ENCODE measurements around the gene ZNF385A. TPM values are rescaled to one million over a fixed set of nuclear protein-coding genes. Genes with fewer than 3 reads are reported as not detected.
A peak's percentile ranks its signal among the peaks of the same experiment; 100 is the strongest.

Gene ZNF385A
- total and polyA plus RNA-seq, 2 of the 13 experiments (the other 11 are each of a cell fraction or from before 2014, with no cell fraction given), result 0.44 to 0.67 TPM

DNA sequence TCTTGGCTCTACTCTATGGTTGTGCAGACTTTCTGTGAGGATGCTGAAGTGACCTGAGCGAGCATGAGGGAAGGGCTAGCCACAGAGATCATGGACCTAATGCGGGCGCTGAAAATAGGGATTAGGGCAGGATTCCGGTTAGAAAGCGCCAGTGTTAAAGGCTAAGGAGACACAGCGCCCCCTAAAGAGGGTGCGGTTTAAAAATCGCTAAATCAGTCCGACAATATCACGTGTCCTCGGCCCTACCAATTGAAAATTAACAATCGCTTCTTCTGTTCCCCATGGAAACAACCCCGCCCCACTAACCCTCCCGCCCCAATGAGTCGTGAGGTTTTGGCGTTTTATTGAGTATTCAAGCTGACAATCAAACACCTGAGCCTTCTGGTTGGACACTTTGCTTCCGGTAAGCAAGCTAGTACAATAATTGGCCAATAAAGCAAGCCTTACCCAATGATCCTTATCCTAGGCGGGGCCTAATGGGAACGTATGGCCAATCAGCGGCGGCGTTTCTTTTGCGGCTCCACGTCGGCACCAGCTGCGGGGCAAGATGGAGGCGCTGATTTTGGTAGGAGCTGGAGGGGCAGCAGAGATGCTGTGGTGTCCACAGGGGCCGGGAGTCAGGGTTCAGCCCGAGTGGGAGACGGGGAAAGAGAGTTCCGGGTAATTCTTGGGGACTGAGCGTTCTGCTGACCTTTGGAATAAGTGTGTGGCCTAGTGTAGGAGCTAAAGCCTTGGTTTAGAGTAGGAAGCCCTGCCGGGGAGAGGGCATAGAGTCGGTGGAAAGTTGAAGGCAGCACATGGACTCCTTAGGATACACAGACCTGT lies 59.7 kb downstream of the ZNF385A start, which contains the start of gene COPZ1 (continued):
- TF ChIP-seq, protein P1, sequence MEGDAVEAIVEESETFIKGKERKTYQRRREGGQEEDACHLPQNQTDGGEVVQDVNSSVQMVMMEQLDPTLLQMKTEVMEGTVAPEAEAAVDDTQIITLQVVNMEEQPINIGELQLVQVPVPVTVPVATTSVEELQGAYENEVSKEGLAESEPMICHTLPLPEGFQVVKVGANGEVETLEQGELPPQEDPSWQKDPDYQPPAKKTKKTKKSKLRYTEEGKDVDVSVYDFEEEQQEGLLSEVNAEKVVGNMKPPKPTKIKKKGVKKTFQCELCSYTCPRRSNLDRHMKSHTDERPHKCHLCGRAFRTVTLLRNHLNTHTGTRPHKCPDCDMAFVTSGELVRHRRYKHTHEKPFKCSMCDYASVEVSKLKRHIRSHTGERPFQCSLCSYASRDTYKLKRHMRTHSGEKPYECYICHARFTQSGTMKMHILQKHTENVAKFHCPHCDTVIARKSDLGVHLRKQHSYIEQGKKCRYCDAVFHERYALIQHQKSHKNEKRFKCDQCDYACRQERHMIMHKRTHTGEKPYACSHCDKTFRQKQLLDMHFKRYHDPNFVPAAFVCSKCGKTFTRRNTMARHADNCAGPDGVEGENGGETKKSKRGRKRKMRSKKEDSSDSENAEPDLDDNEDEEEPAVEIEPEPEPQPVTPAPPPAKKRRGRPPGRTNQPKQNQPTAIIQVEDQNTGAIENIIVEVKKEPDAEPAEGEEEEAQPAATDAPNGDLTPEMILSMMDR (CRISPR knock-in tag; IDR thresholded peaks at IDR 0.05), result peak; percentile 90
- TF ChIP-seq, protein P2, sequence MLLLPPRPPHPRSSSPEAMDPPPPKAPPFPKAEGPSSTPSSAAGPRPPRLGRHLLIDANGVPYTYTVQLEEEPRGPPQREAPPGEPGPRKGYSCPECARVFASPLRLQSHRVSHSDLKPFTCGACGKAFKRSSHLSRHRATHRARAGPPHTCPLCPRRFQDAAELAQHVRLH (CRISPR knock-in tag; IDR thresholded peaks at IDR 0.05; ENCODE audit: borderline replicate concordance, low read depth), result peak; percentile 61; the same call in 1 of the 2 replicates
- TF ChIP-seq, protein P3, sequence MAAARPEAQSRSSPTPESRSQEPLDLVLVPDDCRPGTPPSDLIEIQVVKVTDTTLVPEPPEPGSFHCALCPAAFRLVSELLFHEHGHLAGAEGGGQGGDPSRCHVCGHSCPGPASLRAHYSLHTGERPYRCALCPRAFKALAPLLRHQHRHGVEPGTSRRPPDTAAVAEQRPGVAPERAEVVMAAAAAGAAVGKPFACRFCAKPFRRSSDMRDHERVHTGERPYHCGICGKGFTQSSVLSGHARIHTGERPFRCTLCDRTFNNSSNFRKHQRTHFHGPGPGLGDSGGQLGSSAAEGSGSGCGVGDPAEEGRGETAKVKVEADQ (CRISPR knock-in tag; IDR thresholded peaks at IDR 0.05; ENCODE audit: borderline replicate concordance), result peak; percentile 27; the same call in 1 of the 2 replicates
- TF ChIP-seq, protein P4, sequence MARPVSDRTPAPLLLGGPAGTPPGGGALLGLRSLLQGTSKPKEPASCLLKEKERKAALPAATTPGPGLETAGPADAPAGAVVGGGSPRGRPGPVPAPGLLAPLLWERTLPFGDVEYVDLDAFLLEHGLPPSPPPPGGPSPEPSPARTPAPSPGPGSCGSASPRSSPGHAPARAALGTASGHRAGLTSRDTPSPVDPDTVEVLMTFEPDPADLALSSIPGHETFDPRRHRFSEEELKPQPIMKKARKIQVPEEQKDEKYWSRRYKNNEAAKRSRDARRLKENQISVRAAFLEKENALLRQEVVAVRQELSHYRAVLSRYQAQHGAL (CRISPR knock-in tag; IDR thresholded peaks at IDR 0.05; ENCODE audit: not compliant biosample characterization), result no peak
- TF ChIP-seq ZNF124 (CRISPR knock-in tag; IDR thresholded peaks at IDR 0.05) (no peak), SOX5 (CRISPR knock-in tag; IDR thresholded peaks at IDR 0.05; ENCODE audit: borderline replicate concordance) (no peak; the same call in 1 of the 2 replicates), ARNT (IDR thresholded peaks at IDR 0.05) (no peak), ZBTB3 (CRISPR knock-in tag; IDR thresholded peaks at IDR 0.05; ENCODE audit: borderline replicate concordance, low read depth) (no peak), PHF20 (CRISPR knock-in tag; IDR thresholded peaks at IDR 0.05) (peak; percentile 72; the same call in 1 of the 2 replicates), RAD21 (CRISPR knock-in tag; IDR thresholded peaks at IDR 0.05) (peak; percentile 79), NCOA5 (CRISPR knock-in tag; IDR thresholded peaks at IDR 0.05) (no peak; the same call in 1 of the 2 replicates), SMARCC2 (IDR thresholded peaks at IDR 0.05) (no peak), ZNF737 (CRISPR knock-in tag; IDR thresholded peaks at IDR 0.05; ENCODE audit: borderline replicate concordance) (no peak), ZNF549 (CRISPR knock-in tag; IDR thresholded peaks at IDR 0.05) (no peak), ZNF569 (CRISPR knock-in tag; IDR thresholded peaks at IDR 0.05; ENCODE audit: borderline replicate concordance) (no peak), ZNF563 (CRISPR knock-in tag; IDR thresholded peaks at IDR 0.05) (0 out of 2 replicates have a peak, but pooled peaks have one; percentile 40), PHF8 (CRISPR knock-in tag; IDR thresholded peaks at IDR 0.05) (peak; percentile 87), FOXK2 (IDR thresholded peaks at IDR 0.05) (0 out of 2 replicates have a peak, but pooled peaks have one; percentile 22), ZNF709 (CRISPR knock-in tag; IDR thresholded peaks at IDR 0.05) (peak; percentile 50; the same call in 1 of the 2 replicates), TBP (CRISPR knock-in tag; IDR thresholded peaks at IDR 0.05) (no peak)
- TF ChIP-seq, protein P5, sequence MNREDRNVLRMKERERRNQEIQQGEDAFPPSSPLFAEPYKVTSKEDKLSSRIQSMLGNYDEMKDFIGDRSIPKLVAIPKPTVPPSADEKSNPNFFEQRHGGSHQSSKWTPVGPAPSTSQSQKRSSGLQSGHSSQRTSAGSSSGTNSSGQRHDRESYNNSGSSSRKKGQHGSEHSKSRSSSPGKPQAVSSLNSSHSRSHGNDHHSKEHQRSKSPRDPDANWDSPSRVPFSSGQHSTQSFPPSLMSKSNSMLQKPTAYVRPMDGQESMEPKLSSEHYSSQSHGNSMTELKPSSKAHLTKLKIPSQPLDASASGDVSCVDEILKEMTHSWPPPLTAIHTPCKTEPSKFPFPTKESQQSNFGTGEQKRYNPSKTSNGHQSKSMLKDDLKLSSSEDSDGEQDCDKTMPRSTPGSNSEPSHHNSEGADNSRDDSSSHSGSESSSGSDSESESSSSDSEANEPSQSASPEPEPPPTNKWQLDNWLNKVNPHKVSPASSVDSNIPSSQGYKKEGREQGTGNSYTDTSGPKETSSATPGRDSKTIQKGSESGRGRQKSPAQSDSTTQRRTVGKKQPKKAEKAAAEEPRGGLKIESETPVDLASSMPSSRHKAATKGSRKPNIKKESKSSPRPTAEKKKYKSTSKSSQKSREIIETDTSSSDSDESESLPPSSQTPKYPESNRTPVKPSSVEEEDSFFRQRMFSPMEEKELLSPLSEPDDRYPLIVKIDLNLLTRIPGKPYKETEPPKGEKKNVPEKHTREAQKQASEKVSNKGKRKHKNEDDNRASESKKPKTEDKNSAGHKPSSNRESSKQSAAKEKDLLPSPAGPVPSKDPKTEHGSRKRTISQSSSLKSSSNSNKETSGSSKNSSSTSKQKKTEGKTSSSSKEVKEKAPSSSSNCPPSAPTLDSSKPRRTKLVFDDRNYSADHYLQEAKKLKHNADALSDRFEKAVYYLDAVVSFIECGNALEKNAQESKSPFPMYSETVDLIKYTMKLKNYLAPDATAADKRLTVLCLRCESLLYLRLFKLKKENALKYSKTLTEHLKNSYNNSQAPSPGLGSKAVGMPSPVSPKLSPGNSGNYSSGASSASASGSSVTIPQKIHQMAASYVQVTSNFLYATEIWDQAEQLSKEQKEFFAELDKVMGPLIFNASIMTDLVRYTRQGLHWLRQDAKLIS (CRISPR knock-in tag; IDR thresholded peaks at IDR 0.05), result no peak

Measured in HepG2 (cell line).